HEK293T (cell line): ENCODE measurements around the gene NANOS2.
"Not testable (repeated sequence)": the region's sequence is repeated elsewhere in the genome, so short reads cannot be mapped to it uniquely, and the experiment has no call there.

Experiments used
- CTCF ChIA-PET: fragments of 350-600 bp; formaldehyde crosslinking; extraction: SDS; loops from one replicate; lab custom pipeline; 2021; ENCODE audit warnings: antibody characterized with exemption, inconsistent platforms; lab: Yijun Ruan, JAX
- POLR2A ChIA-PET: fragments of 350-600 bp; formaldehyde crosslinking; extraction: SDS; loops from one replicate; lab custom pipeline; 2020; ENCODE audit warnings: antibody characterized with exemption, inconsistent platforms; lab: Yijun Ruan, JAX
- DNase-seq: peaks from one replicate; pipeline ENCODE4 v3.0.0; 2012; ENCODE audit warnings: mixed read lengths; ENCODE audit errors: extremely low spot score
- ARNT ChIP-seq: fragments of 450-650 bp; IDR thresholded peaks from 2 replicates; pipeline ENCODE4 v1.6.1; 2017; ENCODE audit warnings: mild to moderate bottlenecking
- BHLHE40 ChIP-seq: fragments of 450-650 bp; IDR thresholded peaks from 2 replicates; pipeline ENCODE4 v1.6.1; 2016; ENCODE audit warnings: mild to moderate bottlenecking, moderate library complexity, borderline replicate concordance
- CTBP1 ChIP-seq: fragments of 450-650 bp; IDR thresholded peaks from 2 replicates; pipeline ENCODE4 v1.6.1; 2016; ENCODE audit warnings: borderline replicate concordance
- ELF4 ChIP-seq: fragments of 450-650 bp; IDR thresholded peaks from 2 replicates; pipeline ENCODE4 v1.6.1; 2017; ENCODE audit warnings: antibody characterized with exemption
- FOXA1 ChIP-seq: fragments of 450-650 bp; IDR thresholded peaks from 2 replicates; pipeline ENCODE4 v1.6.1; 2016; ENCODE audit warnings: mild to moderate bottlenecking
- FOXK2 ChIP-seq: fragments of 450-650 bp; IDR thresholded peaks from 2 replicates; pipeline ENCODE4 v1.6.1; 2016; ENCODE audit warnings: mild to moderate bottlenecking
- FOXM1 ChIP-seq: fragments of 450-650 bp; IDR thresholded peaks from 2 replicates; pipeline ENCODE4 v1.6.1; 2017; ENCODE audit warnings: mild to moderate bottlenecking, borderline replicate concordance
- HDGF ChIP-seq: fragments of 450-650 bp; IDR thresholded peaks from 2 replicates; pipeline ENCODE4 v1.6.1; 2017; ENCODE audit warnings: antibody characterized with exemption, borderline replicate concordance
- L3MBTL2 ChIP-seq: fragments of 450-650 bp; conservative IDR thresholded peaks from 2 replicates; pipeline ENCODE4 v1.6.1; 2016; ENCODE audit warnings: mild to moderate bottlenecking
- LEF1 ChIP-seq: fragments of 450-650 bp; IDR thresholded peaks from 2 replicates; pipeline ENCODE4 v1.6.1; 2017; ENCODE audit warnings: mild to moderate bottlenecking, borderline replicate concordance
- NFRKB ChIP-seq: fragments of 450-650 bp; IDR thresholded peaks from 2 replicates; pipeline ENCODE4 v1.6.1; 2016; ENCODE audit warnings: mild to moderate bottlenecking, moderate library complexity
- SP1 ChIP-seq: fragments of 450-650 bp; IDR thresholded peaks from 2 replicates; pipeline ENCODE4 v1.6.1; 2017
- SUZ12 ChIP-seq: fragments of 450-650 bp; IDR thresholded peaks from 2 replicates; pipeline ENCODE4 v1.6.1; 2016; ENCODE audit warnings: mild to moderate bottlenecking
- TARDBP ChIP-seq: fragments of 450-650 bp; IDR thresholded peaks from 2 replicates; pipeline ENCODE4 v1.6.1; 2016
- ZNF384 ChIP-seq: fragments of 450-650 bp; IDR thresholded peaks from 2 replicates; pipeline ENCODE4 v1.6.1; 2016
- TF ChIP-seq, protein P1 (sequence below): fragments of 450-650 bp; IDR thresholded peaks from 2 replicates; pipeline ENCODE4 v1.6.1; 2016

Gene NANOS2

GRCh38 chr19:45901912-45902650, 12.5 kb downstream of the NANOS2 start, which contains the start of gene MYPOP:
TSS of gene MYPOP (minus strand) at chr19:45902613. CDS start at chr19:45901773, 840 bp downstream.
- no peak for DNase-seq
- POLR2A ChIA-PET, result interaction anchor here (0.6 to 3.6 kb wide), 13 partner anchors 9 to 117 kb away, joined by 3 to 34 read pairs (median 10); partner anchors contain the start of genes CCDC61, FOXA3, IRF2BP1 and NANOS2
- CTCF ChIA-PET, result interaction anchor here (1.7 kb wide), 1 partner anchor 11 kb away, joined by 12 read pairs; the partner anchor contains the start of gene NANOS2
- TF ChIP-seq SUZ12, result no peak
- TF ChIP-seq L3MBTL2, result 0 out of 2 replicates have a peak, but pooled peaks have one; percentile 26

GRCh38 chr19:45901432-45901911, 13.1 kb downstream of the NANOS2 start:
- TF ChIP-seq FOXA1 (no peak), NFRKB (no peak), SUZ12 (no peak), BHLHE40 (no peak), TARDBP (no peak), ZNF384 (no peak), ELF4 (no peak), FOXM1 (no peak), HDGF (no peak), CTBP1 (no peak)
- ChIA-PET CTCF (no interaction called here), POLR2A (interaction anchor here (1.3 to 3.6 kb wide), 2 partner anchors 16 to 26 kb away, joined by 4 to 34 read pairs; partner anchors contain the start of gene IRF2BP1)
- peak; percentile 31 for DNase-seq

DNA sequence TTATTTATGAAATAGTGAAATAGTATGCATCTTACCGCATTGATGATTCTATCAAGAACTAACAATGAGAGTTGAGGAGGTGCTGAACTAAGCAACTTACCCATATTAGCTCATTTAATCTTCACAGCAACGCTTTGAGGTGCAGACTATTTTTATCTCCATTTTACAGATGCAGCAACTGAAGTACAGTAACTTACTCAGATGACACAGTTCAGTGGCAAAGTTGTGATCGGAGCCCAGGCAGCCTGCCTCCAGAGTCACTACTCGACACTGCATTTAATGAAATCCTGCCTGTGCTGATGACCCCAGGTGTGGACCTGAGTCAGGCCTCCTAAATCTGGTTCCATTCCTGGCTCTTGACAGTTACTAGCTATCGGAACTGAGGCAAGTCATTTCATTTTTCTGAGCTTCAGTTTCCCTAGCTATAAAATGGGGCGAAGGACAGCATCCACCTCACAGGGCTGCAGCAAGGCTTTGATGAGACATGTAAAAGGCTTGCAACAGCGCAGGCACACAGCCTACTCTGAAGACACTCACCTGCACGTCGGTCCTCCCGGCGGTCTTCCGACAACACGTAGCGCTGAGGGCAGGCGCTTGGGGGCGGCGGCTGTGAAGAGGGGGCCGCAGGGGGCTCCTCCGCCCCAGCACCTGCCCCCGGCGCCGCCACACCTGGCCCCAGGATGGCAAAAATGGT, 13.7 kb downstream of the NANOS2 start:
- DNase-seq, result no peak
- POLR2A ChIA-PET, result interaction anchor here (1.3 to 3.6 kb wide), 2 partner anchors 15 to 27 kb away, joined by 4 to 34 read pairs; partner anchors contain the start of gene IRF2BP1
- TF ChIP-seq BHLHE40 (no peak), NFRKB (no peak), CTBP1 (no peak), TARDBP (no peak), FOXM1 (no peak), FOXK2 (no peak), ARNT (no peak)
- CTCF ChIA-PET, result no interaction called here

DNA sequence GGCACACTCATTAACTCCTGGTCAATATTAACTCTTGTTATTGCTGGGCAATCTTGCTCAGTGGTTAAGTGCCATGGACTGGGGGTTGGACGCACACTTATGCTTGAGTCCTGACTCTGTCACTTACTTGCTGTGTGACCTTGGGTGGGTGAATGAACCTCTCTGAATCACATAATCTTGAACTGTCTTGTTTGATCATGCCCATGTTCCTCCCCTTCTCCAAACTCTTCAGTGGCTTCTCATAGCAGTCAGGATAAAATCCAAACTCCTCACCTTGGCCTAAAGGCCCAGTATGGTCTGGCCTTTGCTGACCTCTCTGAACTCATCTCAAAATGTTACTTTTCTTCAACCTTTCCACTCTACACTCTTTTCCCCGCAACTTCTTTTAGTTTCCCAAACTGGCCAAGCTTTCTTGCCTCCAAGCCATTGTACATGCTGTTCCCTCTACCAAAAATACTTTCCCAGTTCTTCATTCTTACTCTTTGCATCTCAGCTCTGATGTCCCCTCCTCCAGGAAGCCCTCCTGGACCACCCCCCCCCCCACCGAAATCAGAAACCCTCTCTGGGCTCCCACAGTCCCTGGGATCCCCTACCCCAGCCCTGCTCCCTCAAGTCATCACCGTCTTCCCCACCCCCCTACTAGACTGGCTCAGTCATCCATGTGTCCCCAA, 14.5 kb downstream of the NANOS2 start:
- no peak for TF ChIP-seq L3MBTL2
- TF ChIP-seq BHLHE40, result no peak
- TF ChIP-seq FOXM1, result no peak
- TF ChIP-seq LEF1, result no peak
- no peak for TF ChIP-seq ARNT
- TF ChIP-seq HDGF, result no peak
- TF ChIP-seq TARDBP, result no peak
- TF ChIP-seq FOXK2, result no peak
- no peak for TF ChIP-seq NFRKB
- no peak for TF ChIP-seq FOXA1
- no peak for DNase-seq
- POLR2A ChIA-PET, result interaction anchor here (1.3 kb wide), 1 partner anchor 28 kb away, joined by 4 read pairs; no protein-coding TSS in a partner anchor
- CTCF ChIA-PET, result interaction anchor here (0.5 kb wide), 1 partner anchor 106 kb away, joined by 3 read pairs; no protein-coding TSS in a partner anchor

GRCh38 chr19:45899253-45899652, 15.3 kb downstream of the NANOS2 start:
- CTCF ChIA-PET, result no interaction called here
- POLR2A ChIA-PET, result no interaction called here
- DNase-seq, result no peak
- no peak for TF ChIP-seq L3MBTL2
- TF ChIP-seq TARDBP, result no peak
- TF ChIP-seq, protein P1, sequence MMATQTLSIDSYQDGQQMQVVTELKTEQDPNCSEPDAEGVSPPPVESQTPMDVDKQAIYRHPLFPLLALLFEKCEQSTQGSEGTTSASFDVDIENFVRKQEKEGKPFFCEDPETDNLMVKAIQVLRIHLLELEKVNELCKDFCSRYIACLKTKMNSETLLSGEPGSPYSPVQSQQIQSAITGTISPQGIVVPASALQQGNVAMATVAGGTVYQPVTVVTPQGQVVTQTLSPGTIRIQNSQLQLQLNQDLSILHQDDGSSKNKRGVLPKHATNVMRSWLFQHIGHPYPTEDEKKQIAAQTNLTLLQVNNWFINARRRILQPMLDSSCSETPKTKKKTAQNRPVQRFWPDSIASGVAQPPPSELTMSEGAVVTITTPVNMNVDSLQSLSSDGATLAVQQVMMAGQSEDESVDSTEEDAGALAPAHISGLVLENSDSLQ, result no peak
- TF ChIP-seq ZNF384, result no peak
- no peak for TF ChIP-seq BHLHE40
- TF ChIP-seq FOXK2, result no peak
- no peak for TF ChIP-seq FOXA1
- no peak for TF ChIP-seq SUZ12
- TF ChIP-seq ELF4, result no peak
- no peak for TF ChIP-seq LEF1
- TF ChIP-seq NFRKB, result no peak
- no peak for TF ChIP-seq SP1

- CTCF ChIA-PET, result no interaction called here
- DNase-seq, result no peak
- no peak for TF ChIP-seq ARNT
- no peak for TF ChIP-seq LEF1
- TF ChIP-seq FOXM1, result no peak
- TF ChIP-seq FOXK2, result no peak
- no peak for TF ChIP-seq SP1
- no peak for TF ChIP-seq ZNF384
- TF ChIP-seq HDGF, result no peak
- TF ChIP-seq, protein P1, result no peak
- POLR2A ChIA-PET, result no interaction called here
Observed at GRCh38 chr19:45897261-45897812, 17.2 kb downstream of the NANOS2 start.

DNA sequence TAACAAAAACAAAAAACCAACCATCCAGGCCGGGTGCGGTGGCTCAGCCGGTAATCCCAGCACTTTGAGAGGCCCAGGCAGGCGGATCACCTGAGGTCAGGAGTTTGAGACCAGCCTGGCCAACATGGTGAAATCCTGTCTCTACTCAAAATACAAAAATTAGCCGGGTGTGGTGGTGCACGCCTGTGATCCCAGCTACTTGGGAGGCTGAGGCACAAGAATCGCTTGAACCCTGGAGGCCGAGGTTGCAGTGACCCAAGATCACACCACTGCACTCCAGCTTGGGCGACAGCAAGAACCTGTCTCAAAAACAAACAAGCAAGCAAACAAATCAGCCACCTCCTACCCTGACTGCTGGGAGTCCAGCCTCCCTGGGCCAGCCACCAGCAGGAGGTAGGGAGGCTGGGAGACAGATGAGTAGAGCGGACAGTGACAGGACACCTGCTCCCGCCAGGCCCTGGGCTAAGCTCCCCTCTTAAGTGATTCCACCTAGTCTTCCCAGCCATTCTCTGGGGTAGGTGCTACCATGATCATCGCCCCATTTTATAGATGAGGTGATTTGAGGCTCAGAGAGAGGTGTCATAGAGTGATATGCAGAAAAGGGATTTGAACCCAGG, 18.5 kb downstream of the NANOS2 start:
- POLR2A ChIA-PET, CTCF ChIA-PET, DNase-seq: not testable (repeated sequence)
